ENCODE measurements around the gene RUNX2.

DNA sequence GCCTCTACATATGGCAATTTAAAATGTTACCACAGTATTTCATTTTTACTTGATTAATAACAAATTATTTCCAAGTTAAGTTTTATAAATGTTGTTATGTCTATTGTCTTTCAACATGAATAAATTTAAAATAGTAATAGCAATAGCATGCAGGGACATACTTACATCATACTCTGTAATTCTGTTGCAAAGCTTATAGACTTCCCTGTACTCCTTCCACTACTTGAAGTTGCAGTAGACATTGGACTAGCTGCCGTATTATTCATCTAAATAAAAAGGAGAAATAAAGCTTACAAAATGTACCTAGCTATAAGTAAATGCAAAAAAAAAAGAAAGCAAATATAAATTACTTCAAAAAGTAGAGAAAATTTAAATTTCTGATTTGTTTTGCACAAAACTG is 36.9 kb downstream of the RUNX2 start:
- TF ChIP-seq POLR2A (IDR thresholded peaks at IDR 0.05) = no peak
- TF ChIP-seq, protein P1, sequence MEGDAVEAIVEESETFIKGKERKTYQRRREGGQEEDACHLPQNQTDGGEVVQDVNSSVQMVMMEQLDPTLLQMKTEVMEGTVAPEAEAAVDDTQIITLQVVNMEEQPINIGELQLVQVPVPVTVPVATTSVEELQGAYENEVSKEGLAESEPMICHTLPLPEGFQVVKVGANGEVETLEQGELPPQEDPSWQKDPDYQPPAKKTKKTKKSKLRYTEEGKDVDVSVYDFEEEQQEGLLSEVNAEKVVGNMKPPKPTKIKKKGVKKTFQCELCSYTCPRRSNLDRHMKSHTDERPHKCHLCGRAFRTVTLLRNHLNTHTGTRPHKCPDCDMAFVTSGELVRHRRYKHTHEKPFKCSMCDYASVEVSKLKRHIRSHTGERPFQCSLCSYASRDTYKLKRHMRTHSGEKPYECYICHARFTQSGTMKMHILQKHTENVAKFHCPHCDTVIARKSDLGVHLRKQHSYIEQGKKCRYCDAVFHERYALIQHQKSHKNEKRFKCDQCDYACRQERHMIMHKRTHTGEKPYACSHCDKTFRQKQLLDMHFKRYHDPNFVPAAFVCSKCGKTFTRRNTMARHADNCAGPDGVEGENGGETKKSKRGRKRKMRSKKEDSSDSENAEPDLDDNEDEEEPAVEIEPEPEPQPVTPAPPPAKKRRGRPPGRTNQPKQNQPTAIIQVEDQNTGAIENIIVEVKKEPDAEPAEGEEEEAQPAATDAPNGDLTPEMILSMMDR (IDR thresholded peaks at IDR 0.05) = no peak
